Adrenal gland (tissue), 5 donors: ENCODE measurements around the gene OR51Q1.

ENCODE experiments used
- CTCF ChIP-seq, 6 experiments: fragments of 450-650 bp in 4 of 6; fragments of 200-600 bp in 2 of 6; sonication (generic) in 1 of 6; IDR thresholded peaks; 1 replicate in 5 of 6; 2 replicates in 1 of 6; pipeline versions ENCODE4 v1.5.1 to v1.8.0; 2016 to 2021; ENCODE audit warnings: antibody characterized with exemption in 6 of 6, mild to moderate bottlenecking in 2 of 6, moderate library complexity in 1 of 6
- POLR2A ChIP-seq, 2 donors: fragments of 450-650 bp; IDR thresholded peaks; one replicate each; pipeline ENCODE4 v1.6.1; 2017; ENCODE audit warnings: antibody characterized with exemption in 2 of 2, mild to moderate bottlenecking in 2 of 2, moderate library complexity in 1 of 2
- donor health status: DM: no; HTN: no; CAD: no.

GRCh38 chr11:5441414-5441813, 19.5 kb downstream of the OR51Q1 start, which contains the start of gene OR51I1:
- TF ChIP-seq CTCF (IDR thresholded peaks at IDR 0.05) (no peak), POLR2A (IDR thresholded peaks at IDR 0.05) (no peak)
